Osteocyte (in vitro differentiated cells): Measurements from ENCODE around the gene SIGLEC6. TPM values are rescaled to one million over a fixed set of nuclear protein-coding genes. Genes with fewer than 3 reads are reported as not detected.

ENCODE experiments used
- DNase-seq: peaks from one replicate; pipeline ENCODE4 v3.0.0; 2021; ENCODE audit warnings: mixed read lengths; ENCODE audit not compliant: unreplicated experiment; ENCODE audit errors: extremely low spot score
- H3K27ac Mint-ChIP-seq: one replicate; pipeline ENCODE4 v1.8.0; 2021; ENCODE audit warnings: mild to moderate bottlenecking, mixed read lengths; ENCODE audit not compliant: unreplicated experiment
- H3K27me3 Mint-ChIP-seq: one replicate; pipeline ENCODE4 v1.8.0; 2021; ENCODE audit warnings: mixed read lengths; ENCODE audit not compliant: unreplicated experiment
- H3K36me3 Mint-ChIP-seq: one replicate; pipeline ENCODE4 v1.8.0; 2021; ENCODE audit warnings: mixed read lengths; ENCODE audit not compliant: unreplicated experiment
- H3K4me1 Mint-ChIP-seq: one replicate; pipeline ENCODE4 v1.8.0; 2021; ENCODE audit warnings: mixed read lengths; ENCODE audit not compliant: unreplicated experiment
- H3K4me3 Mint-ChIP-seq: one replicate; pipeline ENCODE4 v1.8.0; 2021; ENCODE audit warnings: mild to moderate bottlenecking, moderate library complexity, mixed read lengths; ENCODE audit not compliant: unreplicated experiment
- H3K9me3 Mint-ChIP-seq: one replicate; pipeline ENCODE4 v1.8.0; 2021; ENCODE audit warnings: mixed read lengths; ENCODE audit not compliant: unreplicated experiment
- total RNA-seq: library from RNA; stranded (reverse); gene quantifications from 2 replicates; pipeline ENCODE4 v1.2.1, GENCODE V29; 2021
- TF ChIP-seq, protein P1 (sequence below): fragments of 200-600 bp; sonication (generic); IDR thresholded peaks from 2 replicates; pipeline ENCODE4 v1.5.0; 2021; ENCODE audit warnings: antibody characterized with exemption, mild to moderate bottlenecking, moderate library complexity

SIGLEC6 gene
- total RNA-seq, 1 donor from 2014 or later, result not detected

DNA sequence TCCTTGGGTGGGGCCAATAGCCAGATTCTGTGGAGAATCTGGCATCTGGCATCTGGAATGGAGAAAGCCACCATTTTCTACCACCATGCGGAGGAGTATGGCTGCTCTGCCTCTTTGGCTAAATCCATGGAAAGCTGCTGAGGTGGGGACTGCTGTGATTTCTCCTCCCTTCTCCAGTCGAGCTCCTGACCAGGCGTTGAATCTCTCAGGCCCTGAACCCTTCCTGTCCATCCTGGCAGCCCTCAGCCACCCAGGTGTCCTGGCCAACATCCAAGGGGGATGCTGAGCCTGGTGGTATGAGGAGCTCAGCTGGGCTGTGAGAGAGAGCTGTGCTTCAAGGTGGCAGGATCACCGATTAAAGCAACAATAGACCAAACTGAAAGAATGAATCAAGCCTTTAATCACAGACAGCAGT is 17.4 kb upstream of the SIGLEC6 start:
- Mint-ChIP-seq H3K27me3 (no peaks in the 10 kb centered on the region), H3K9me3 (peaks cover 18% of the 10 kb centered on the region), H3K36me3 (no peaks in the 10 kb centered on the region), H3K27ac (no peak overlapping the region), H3K4me1 (no peaks in the 10 kb centered on the region), H3K4me3 (no peak overlapping the region)
- DNase-seq, result no peak
- TF ChIP-seq, protein P1, sequence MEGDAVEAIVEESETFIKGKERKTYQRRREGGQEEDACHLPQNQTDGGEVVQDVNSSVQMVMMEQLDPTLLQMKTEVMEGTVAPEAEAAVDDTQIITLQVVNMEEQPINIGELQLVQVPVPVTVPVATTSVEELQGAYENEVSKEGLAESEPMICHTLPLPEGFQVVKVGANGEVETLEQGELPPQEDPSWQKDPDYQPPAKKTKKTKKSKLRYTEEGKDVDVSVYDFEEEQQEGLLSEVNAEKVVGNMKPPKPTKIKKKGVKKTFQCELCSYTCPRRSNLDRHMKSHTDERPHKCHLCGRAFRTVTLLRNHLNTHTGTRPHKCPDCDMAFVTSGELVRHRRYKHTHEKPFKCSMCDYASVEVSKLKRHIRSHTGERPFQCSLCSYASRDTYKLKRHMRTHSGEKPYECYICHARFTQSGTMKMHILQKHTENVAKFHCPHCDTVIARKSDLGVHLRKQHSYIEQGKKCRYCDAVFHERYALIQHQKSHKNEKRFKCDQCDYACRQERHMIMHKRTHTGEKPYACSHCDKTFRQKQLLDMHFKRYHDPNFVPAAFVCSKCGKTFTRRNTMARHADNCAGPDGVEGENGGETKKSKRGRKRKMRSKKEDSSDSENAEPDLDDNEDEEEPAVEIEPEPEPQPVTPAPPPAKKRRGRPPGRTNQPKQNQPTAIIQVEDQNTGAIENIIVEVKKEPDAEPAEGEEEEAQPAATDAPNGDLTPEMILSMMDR, result no peak

DNA sequence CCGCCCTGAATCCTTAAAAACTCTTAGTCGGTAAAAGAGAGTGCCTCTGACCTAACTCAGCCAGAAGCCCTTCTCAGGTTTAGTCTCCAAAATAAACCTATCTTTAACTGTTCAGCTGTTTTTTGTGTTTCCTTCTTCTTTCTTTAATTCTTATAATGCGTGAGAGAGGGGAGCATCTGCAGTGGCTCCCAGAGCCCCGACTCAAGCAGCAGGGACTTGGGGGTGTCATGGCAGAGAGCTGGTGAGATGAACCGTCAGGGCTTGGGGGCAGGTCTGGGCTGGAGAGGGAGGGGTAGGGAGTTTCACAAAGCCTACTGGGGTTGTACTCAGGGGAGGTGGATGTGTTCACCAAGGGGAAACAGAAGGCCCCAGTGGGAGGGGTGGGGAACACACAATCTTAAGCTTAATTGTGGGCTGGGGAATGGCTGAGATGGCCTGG is 16.8 kb upstream of the SIGLEC6 start:
- no peak overlapping the region for H3K4me3 Mint-ChIP-seq
- peak; percentile 79 for DNase-seq
- no peaks in the 10 kb centered on the region for H3K27me3 Mint-ChIP-seq
- no peaks in the 10 kb centered on the region for H3K36me3 Mint-ChIP-seq
- TF ChIP-seq, protein P1, result no peak
- no peaks in the 10 kb centered on the region for H3K4me1 Mint-ChIP-seq
- peaks cover 20% of the 10 kb centered on the region for H3K9me3 Mint-ChIP-seq
- no peak overlapping the region for H3K27ac Mint-ChIP-seq

DNA sequence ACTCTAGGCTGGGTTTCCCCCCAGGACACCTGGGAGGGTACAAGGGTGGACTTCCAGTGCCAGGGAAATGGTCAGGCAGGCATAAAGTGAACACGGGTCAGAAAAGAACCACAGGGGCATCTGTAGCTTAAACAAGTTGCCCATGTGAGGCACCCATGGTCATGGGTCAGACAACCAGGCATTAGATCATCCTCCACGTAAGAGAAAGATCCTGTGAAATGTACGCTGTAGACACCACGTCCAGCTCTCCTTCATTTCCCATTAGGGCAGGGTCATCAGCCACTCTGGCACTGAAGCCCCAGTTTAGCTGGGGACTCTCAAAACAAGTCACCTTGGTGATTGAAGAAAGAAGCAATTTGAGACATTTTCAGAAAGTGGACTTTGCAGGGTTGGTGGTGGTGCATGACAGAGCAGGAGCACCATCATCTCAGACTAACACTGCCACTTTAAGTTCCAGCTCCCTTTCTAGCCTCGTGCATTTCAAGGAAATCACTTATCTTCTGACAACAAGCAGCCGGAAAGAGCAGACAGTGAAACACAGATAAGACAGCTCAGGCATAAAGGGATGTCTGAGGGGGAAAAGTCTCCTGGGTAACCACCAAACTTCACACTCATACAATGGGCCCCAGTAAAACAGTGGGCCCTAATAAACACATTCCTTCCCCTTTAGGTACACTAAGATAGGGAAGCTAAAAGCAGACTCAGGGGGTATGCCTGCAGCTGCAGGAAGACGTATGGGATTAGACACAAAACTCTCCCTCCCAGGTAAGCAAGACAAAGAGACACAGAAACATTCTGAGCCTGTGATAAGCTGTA is 16.1 kb upstream of the SIGLEC6 start:
- peak; percentile 59 for DNase-seq
- Mint-ChIP-seq H3K4me3 (no peak overlapping the region), H3K9me3 (peaks cover 20% of the 10 kb centered on the region), H3K4me1 (no peaks in the 10 kb centered on the region), H3K27ac (no peak overlapping the region), H3K36me3 (no peaks in the 10 kb centered on the region), H3K27me3 (no peaks in the 10 kb centered on the region)
- TF ChIP-seq, protein P1, result no peak

DNA sequence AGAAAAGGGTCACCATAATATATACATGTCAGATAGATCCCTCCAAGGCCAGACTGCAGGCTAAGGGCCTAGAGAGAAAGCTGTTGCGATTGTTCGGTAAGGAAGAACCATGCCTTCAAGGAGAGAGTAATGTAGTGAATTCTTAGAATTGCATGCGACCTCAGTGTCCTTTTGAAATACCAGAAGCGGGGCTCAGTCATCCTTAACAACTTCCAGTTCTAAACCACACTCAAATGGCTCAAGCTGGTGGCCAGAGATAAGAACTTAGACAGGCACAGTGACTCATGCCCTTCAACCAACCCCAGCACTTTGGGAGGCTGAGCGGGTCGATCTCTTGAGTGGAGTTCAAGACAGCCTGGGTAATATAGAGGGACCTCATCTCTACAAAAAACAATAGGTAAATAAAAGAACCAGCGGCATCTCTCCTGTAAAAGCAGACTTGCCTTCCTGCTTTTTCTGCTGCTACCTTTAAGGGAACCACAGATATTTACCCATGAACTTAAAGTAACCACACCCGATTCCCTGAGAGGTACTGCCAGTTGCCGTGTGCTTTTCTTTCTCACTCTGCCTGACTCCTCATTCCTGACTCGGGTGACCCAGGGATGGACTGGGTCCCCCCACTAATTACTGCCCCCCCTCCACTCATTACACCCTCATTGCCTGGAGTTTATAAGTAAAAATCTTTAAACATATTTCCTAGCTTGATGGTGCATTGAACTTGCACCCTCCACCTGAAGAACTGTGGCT is 15.4 kb upstream of the SIGLEC6 start:
- Mint-ChIP-seq H3K4me3 (no peak overlapping the region), H3K9me3 (peaks cover 20% of the 10 kb centered on the region), H3K27me3 (no peaks in the 10 kb centered on the region), H3K4me1 (no peaks in the 10 kb centered on the region), H3K27ac (no peak overlapping the region), H3K36me3 (no peaks in the 10 kb centered on the region)
- TF ChIP-seq, protein P1, result no peak
- no peak for DNase-seq

DNA sequence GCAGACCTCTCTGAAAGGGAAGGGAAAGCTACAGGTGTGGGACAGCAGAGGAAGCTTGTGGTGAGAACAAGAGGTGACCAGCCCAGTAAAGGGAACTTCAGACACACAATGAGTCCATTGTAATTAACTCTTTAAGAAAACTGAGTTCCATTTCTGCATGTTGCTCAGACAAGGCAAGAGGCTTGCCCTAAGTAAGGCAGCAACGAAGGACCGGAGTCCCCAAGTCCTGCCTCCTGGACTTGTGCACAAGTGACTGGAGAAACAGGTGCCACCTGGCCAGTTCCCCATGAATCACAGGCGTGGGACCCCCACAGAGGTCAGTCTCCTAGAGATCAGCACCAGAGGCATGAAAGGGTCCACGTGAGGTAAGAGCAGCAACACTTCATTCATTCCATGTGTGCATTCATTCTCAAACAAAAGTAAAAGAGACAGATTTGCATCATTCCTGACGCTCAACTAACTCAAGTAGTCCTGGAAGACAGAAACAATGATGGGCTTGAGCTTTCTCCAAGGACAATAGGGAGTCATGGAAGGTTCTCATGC is 14.7 kb upstream of the SIGLEC6 start:
- Mint-ChIP-seq H3K36me3 (no peaks in the 10 kb centered on the region), H3K27me3 (no peaks in the 10 kb centered on the region), H3K4me3 (no peak overlapping the region), H3K4me1 (no peaks in the 10 kb centered on the region), H3K27ac (no peak overlapping the region), H3K9me3 (peaks cover 14% of the 10 kb centered on the region)
- TF ChIP-seq, protein P1, result no peak
- no peak for DNase-seq
